Measurements from ENCODE around the gene IRF4.

The IRF4 gene

DNA sequence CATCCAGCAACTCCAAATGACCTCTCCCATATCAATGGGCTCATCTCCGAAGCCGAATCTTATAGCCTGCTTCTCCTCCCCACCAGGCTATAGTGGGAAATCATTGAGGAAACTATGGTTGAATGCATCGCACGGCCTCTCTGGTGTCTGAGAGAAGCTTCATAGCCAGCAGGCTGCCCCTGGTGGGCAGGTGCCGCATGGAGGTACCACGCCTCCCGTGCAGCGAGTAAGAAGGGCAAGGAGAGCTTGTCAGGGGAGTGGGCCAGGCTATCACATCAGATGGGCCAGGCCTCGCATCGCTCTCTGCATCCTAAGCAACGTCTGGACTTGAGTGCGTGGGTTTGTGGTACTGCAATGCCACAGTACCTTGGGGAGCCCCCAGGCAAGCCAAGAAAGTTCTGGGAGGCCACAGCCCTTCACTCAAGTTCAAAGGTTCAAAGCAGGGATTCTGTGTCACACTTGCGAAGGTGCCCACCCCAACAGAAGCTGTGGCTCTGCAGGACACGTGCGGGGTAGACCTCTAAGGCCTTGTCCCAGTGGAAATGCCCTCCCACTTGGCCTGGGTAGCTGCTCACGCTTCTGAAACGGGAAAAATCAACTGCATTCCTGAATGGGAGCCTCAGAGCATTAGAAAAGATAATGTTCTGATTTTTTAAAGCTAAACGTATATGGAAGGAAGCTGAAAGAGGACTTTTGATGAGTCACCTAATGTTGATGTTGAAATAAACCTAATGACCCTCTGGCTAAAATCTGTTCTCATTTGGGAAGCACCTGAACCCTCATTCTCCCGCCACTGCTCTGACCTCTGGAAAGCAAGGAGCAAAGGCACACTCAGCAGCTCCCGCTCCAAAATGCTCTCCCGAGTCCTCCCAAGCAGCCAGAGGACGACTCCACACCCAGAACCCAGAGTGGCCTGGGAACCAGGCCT, 8.4 kb upstream of the IRF4 start:
- DNase-seq: no peak

DNA sequence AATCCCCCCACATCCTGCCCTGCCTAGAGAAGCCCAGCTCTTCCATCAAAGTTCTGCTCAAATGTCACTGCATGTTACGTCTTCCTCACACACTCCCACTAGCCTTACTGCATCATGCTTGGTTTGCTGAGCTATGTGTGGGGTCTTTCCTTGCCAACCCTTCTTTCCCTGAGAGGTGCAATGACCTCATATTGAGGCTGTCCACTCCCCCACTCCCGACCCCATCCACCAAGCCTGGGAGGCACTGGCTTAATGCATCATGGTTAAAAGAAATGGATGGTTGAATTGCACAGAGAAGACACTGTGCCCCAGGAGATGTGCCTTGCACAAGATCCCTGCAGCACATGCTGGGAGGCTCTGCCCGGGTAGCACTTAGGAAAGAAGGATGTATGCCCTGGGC, 7.7 kb upstream of the IRF4 start:
- no peak for DNase-seq

DNA sequence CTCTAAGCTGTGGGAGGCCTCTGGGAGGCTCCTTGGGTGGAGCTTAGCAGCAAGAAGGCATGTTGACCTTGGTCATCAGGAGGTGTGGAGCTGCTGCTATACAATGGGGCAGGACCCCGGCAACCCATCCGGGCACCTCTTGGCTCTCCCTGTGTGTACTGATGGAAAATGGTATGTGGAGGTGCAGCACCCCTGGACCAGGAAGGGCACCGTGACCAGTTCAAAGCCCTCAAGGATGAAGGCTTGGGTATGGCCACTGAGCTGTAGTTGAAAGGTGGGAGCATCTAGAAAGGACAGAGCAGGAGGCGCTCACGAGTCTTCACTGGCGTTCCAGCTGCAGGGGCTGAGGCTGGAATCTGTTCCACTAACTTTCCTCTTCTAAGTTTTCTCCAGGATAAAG, 6.7 kb upstream of the IRF4 start:
- DNase-seq: no peak

GRCh38 chr6:385614-386013, 5.9 kb upstream of the IRF4 start:
- no peak for DNase-seq

DNA sequence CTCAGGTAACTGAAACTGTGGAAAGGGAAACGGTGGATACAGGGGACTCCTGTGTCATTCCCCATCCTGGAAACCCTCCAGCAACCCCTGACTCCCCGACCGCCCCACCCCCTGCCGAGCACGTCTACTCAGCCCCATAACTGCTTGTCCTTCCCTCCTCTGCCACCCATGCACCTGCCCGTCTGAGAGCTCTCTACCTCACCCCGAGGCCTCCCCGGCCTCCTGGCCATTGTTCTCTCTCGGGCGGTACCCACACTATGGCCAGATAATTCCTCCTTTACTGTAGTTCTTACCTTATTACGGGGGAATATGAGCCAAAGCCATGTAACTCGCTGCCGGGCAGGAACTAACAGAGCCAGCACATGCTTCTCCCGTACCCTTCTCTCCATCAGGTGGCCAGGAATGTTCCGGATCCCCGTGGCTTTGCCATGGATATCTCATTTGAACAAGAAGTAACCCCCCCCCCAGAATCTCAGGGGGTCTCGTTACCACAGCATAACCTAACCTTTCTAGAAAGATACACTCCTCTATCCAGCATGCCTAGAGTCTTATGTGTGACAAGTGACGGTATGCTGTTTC, 4.8 kb upstream of the IRF4 start:
- no peak for DNase-seq

- no peak for DNase-seq
Observed at GRCh38 chr6:387293-387741, 4.2 kb upstream of the IRF4 start.

DNA sequence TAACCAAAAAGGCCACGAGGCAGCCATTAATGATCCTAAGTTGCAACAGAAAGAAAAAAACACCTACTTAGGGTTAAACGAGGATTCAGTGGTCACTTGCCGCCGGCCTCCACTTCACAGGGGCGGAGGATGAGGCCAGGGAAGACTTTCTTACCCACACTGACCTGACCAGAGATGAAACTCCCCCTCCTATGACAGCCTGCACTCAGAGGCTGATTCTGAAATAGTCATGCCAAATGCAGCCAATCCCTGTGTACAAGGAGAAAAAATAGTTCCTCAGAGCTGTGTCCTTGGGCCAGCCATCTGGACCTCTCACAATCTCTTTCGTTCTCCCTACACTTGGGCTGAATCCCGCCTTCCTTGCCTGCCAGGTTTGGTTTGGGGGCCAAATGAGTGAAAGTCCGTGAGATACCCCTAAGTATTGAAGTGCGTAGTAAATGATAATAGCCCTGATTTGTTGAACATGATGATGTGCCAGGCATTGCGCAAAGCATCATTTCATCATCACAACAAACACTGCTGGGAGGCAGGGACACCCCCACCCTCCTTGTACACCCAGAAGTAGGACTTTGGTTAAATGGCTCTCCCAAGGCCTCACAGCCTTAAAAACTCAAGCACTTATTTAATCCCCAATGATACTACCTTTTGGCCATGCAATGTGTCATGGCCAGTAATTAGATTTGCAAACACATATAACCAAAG, 3.2 kb upstream of the IRF4 start:
- no peak for DNase-seq

- DNase-seq: no peak
Observed at GRCh38 chr6:389143-389542, 2.4 kb upstream of the IRF4 start.

GRCh38 chr6:389622-390021, 1.9 kb upstream of the IRF4 start:
- no peak for DNase-seq

DNA sequence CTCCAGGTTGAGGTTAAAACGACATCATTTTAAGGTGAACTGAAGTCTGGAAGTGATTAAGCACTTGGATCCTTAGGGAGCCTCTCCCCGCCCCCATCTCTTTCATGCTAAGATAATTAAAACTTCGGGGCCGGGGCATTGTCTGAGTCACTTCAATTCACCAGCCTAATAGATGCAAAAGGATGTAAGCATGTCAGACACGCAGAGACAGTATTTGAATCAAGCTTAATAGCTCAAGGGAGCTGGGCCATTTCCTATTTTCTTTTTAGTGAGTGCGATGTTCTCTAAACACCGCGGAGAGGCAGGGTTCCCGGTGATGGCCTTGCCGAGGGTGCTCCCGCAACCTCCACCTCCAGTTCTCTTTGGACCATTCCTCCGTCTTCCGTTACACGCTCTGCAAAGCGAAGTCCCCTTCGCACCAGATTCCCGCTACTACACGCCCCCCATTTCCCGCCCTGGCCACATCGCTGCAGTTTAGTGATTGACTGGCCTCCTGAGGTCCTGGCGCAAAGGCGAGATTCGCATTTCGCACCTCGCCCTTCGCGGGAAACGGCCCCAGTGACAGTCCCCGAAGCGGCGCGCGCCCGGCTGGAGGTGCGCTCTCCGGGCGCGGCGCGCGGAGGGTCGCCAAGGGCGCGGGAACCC, 516 bp upstream of the IRF4 start:
- DNase-seq: no peak

DNA sequence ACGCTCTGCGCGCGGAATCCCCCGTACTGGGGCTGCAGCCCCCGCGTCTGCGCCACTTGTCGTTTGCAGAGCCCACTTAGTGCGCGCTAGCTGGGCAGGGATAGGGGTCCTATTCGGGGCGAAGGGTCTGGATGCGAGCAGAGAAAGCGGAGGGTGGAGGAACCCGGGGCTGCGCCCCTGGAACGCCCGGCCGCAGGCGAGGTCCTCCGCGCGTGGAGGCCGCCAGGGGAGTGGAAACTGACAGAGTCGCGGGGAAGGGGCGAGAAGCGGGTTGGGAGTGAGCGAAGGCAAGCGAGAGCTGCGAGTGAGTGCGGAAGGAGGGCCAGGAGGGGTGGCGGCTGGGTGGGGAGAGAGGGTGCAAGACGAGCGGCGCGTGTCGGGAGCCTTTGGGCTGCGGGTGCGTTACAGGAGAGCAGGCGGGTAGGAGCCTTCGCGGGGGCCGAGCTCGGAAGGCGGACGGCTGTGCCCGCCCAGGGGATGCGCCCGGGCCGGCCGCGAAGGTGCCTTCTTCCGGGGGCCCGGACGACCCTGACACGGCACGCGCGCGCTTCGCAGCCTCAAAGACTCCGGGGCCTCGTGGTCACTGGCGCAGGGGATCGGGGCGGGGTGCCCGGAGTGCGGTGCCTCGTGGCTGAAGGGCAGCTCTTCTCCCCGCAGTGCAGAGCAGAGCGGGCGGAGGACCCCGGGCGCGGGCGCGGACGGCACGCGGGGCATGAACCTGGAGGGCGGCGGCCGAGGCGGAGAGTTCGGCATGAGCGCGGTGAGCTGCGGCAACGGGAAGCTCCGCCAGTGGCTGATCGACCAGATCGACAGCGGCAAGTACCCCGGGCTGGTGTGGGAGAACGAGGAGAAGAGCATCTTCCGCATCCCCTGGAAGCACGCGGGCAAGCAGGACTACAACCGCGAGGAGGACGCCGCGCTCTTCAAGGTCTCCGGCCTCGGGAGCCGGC, 1.2 kb downstream of the IRF4 start:
- DNase-seq: no peak

DNA sequence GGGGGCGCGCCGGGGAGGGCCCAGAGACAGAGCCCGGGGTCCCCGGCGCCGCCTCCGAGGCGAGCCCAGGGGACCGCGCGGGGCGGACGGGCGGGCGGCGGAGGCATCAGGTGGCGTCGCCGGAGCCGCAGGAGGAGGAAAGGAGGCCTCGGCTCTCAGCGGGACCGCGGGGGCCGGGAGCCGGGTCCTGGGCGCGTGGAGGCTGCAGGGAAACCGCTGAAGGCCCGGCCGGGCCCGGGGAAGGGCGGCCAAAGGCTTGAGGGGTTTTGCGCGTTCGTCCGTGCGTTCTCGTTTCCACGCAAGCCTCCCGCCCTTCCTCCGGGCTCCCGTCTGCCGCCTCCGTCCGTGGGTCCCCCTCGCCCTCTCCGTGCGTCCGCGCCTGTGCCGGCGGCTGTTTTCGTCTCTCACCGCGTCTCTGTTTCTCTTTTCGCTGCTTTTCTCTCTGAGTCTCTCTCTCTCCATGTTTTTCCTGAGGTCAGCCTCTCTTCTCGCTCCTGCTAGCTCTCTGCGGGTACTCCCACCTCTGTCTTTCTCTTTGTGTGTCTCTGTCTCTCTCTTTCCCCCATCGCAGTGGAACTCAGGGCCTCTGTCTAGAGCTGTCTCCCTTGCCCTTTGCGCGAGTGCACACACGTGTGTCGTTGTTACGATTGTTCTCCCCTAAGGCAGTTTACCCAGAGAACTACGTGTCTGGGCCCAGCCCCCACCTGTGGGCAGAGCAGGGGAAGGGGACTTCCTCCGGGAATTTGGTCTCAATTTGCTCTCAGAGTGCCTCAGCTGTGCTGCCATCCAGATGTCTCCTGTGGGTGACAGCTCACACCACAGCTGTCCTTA, 2.1 kb downstream of the IRF4 start:
- no peak for DNase-seq

DNA sequence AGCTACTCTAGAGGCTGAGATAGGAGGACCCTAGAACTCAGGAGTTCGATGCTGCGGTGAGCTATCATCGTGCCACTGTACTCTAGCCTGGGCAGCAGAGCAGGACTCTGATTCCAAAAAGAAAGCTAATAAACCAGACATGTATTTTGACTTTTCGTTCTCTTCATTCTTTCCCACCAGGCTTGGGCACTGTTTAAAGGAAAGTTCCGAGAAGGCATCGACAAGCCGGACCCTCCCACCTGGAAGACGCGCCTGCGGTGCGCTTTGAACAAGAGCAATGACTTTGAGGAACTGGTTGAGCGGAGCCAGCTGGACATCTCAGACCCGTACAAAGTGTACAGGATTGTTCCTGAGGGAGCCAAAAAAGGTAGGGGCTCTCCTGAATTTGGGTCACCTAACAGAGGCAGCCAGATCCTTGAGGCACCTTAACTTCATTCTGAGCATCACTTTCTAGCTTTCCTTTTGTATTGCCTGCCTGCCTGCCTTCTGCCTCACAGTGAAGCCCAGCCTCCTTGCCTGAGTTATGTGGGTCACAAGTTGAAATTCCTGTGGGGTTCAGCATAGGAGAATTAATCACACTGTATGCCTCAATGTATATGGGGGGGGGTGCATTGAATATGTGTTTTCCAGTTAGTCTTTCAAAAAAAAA, 3.2 kb downstream of the IRF4 start:
- DNase-seq: no peak

- no peak for DNase-seq
Observed at GRCh38 chr6:395432-396125, 4.0 kb downstream of the IRF4 start.

- no peak for DNase-seq
Observed at GRCh38 chr6:396126-396520, 4.6 kb downstream of the IRF4 start.

- DNase-seq: no peak
Observed at GRCh38 chr6:397056-397455, 5.5 kb downstream of the IRF4 start.

- DNase-seq: no peak
Observed at GRCh38 chr6:397604-398003, 6.1 kb downstream of the IRF4 start.

DNA sequence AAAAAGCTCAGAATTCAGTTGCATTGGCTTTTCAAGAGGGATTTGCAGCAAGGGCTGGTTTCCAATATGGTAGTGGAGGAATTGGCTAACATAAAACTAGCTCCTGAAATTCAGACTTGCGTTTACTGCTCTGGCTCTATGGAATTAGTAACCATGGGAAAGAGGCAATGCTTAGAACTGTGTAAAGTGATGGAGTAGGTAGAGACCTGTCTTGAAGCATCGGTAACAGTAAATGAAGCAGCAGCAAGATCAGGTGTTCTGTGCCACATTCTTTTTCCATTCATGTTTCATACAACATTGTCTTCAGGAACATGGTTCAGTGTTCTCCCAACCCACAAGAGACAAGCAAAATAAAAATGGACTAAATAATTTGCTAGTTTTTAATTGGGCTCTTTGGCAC, 6.5 kb downstream of the IRF4 start:
- no peak for DNase-seq

DNA sequence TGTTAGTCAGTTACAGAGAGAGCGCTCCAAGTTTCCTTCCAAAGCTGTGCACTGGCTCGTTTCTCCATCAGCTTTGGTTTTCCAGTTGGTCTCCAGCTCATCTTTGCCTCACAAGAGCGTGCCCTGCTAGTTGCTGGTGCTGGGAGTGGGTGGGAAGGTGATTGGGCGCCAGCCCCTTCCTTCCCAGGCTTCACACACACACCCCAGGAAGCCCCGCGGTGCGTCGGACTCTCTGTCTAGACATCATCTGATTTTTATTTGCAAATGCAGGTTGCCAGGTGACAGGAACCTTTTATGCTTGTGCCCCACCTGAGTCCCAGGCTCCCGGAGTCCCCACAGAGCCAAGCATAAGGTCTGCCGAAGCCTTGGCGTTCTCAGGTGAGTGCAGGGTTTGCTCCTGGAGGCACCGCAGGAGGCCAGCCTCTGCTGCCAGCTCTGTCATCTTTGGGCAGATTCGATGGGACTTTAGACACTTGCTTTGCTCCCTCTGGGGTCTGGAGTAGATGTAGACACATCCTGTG, 7.1 kb downstream of the IRF4 start:
- no peak for DNase-seq

Data from GOT3 (cell line).